ENCODE measurements around the gene RAI1. TPM values are rescaled to one million over a fixed set of nuclear protein-coding genes. Genes with fewer than 3 reads are reported as not detected.

RAI1 gene
- total and polyA plus RNA-seq, 2 of the 13 experiments (the other 11 are each of a cell fraction or from before 2014, with no cell fraction given), result 3.4 to 5.2 TPM

DNA sequence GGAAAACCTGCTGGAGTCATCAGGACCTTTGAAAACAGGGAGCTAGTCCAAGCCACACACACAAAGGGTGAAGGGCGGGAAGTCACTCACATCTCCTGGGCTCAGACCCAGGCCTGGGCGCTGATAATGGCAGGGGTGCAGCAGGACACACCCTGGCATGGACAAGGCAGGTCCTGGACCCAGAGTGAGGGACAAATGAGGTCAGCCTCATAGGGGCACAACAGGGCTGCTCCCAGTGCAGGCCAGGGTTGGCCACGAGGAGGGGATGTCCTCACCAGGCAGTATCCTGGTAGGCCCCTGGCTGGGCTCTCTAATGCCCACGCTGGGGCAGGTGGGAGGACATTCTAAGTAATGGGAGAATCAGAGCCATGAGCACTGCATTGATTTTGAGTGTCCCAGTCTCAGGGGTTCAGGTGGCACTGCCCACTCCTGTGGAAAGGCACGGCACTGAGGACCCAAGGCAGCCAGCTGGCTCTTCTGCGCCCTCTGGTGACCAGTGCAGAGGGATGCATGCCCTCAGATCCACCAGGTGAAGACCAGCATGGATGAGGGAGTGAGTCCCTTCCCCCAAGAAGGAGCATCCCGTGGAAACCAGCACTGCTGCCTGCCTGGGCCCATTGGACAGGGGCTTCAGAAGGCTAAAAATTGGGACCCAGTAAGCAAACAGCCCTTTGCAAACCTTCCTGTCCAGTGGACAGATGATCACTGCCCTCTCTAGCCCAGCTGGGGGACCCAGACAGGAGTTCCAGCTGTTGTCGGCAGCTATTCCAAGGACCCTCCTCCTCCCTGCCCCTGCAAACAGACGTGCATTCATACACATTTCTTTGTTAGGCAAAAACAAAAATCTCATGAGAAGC, 178.9 kb downstream of the RAI1 start (continued):
- TF ChIP-seq, protein P1, sequence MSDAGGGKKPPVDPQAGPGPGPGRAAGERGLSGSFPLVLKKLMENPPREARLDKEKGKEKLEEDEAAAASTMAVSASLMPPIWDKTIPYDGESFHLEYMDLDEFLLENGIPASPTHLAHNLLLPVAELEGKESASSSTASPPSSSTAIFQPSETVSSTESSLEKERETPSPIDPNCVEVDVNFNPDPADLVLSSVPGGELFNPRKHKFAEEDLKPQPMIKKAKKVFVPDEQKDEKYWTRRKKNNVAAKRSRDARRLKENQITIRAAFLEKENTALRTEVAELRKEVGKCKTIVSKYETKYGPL (CRISPR knock-in tag; IDR thresholded peaks at IDR 0.05), result no peak
- peak; percentile 29 for TF ChIP-seq SKI (IDR thresholded peaks at IDR 0.05; ENCODE audit: partially characterized antibody)
- no peak for TF ChIP-seq ELF4 (CRISPR knock-in tag; IDR thresholded peaks at IDR 0.05; ENCODE audit: borderline replicate concordance)
- TF ChIP-seq, protein P2, sequence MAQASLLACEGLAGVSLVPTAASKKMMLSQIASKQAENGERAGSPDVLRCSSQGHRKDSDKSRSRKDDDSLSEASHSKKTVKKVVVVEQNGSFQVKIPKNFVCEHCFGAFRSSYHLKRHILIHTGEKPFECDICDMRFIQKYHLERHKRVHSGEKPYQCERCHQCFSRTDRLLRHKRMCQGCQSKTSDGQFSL (CRISPR knock-in tag; IDR thresholded peaks at IDR 0.05), result no peak
- no peak for TF ChIP-seq ZNF251 (CRISPR knock-in tag; IDR thresholded peaks at IDR 0.05)
- peak; percentile 26 to 39; a peak in 1 of 4 replicates for TF ChIP-seq HMGXB4 (CRISPR knock-in tag; IDR thresholded peaks at IDR 0.05; ENCODE audit: borderline replicate concordance in 1 of 2, low read depth in 1 of 2)
- no peak for TF ChIP-seq CREB3 (CRISPR knock-in tag; IDR thresholded peaks at IDR 0.05)
- no peak for TF ChIP-seq PHB2 (IDR thresholded peaks at IDR 0.05; ENCODE audit: partially characterized antibody)
- peak; percentile 83; the same call in 1 of the 2 replicates for TF ChIP-seq KDM4B (CRISPR knock-in tag; IDR thresholded peaks at IDR 0.05)
- no peak for TF ChIP-seq ZNF484 (CRISPR knock-in tag; IDR thresholded peaks at IDR 0.05; ENCODE audit: borderline replicate concordance, low read depth)
- no peak for TF ChIP-seq MYNN (CRISPR knock-in tag; IDR thresholded peaks at IDR 0.05; ENCODE audit: low read depth)
- no peak for TF ChIP-seq SCMH1 (CRISPR knock-in tag; IDR thresholded peaks at IDR 0.05; ENCODE audit: borderline replicate concordance)
- peak; percentile 47; the same call in 1 of the 2 replicates for TF ChIP-seq ERF (CRISPR knock-in tag; IDR thresholded peaks at IDR 0.05)
- TF ChIP-seq TOE1 (CRISPR knock-in tag; IDR thresholded peaks at IDR 0.05), result no peak
- TF ChIP-seq, protein P3, sequence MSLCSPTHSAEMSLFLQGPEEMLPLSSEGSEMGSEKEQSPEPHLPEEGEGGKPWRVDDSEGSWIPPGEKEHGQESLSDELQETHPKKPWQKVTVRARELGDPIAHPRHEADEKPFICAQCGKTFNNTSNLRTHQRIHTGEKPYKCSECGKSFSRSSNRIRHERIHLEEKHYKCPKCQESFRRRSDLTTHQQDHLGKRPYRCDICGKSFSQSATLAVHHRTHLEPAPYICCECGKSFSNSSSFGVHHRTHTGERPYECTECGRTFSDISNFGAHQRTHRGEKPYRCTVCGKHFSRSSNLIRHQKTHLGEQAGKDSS (CRISPR knock-in tag; IDR thresholded peaks at IDR 0.05; ENCODE audit: borderline replicate concordance, low read depth), result peak; percentile 30; the same call in 1 of the 2 replicates
- TF ChIP-seq NCOA2 (CRISPR knock-in tag; IDR thresholded peaks at IDR 0.05), result 0 out of 2 replicates have a peak, but pooled peaks have one; percentile 27
- TF ChIP-seq, protein P4, sequence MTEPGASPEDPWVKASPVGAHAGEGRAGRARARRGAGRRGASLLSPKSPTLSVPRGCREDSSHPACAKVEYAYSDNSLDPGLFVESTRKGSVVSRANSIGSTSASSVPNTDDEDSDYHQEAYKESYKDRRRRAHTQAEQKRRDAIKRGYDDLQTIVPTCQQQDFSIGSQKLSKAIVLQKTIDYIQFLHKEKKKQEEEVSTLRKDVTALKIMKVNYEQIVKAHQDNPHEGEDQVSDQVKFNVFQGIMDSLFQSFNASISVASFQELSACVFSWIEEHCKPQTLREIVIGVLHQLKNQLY (CRISPR knock-in tag; IDR thresholded peaks at IDR 0.05), result no peak
- TF ChIP-seq KLF16 (CRISPR knock-in tag; IDR thresholded peaks at IDR 0.05), result 0 out of 4 replicates have a peak, but pooled peaks of 1 of the 2 experiments have one; percentile 39
- peak; percentile 89 for TF ChIP-seq SMC3 (IDR thresholded peaks at IDR 0.05; ENCODE audit: low read length)
- no peak for TF ChIP-seq YEATS4 (CRISPR knock-in tag; IDR thresholded peaks at IDR 0.05; ENCODE audit: borderline replicate concordance)
- peak; percentile 55; the same call in 1 of the 2 replicates for TF ChIP-seq MTA1 (CRISPR knock-in tag; IDR thresholded peaks at IDR 0.05; ENCODE audit: borderline replicate concordance)
- no peak for TF ChIP-seq HINFP (CRISPR knock-in tag; IDR thresholded peaks at IDR 0.05; ENCODE audit: low read depth)

All from HepG2 (cell line).